SK-N-SH (cell line): Measurements from ENCODE around the gene HEXIM1.

Experiments
- FOXJ3 ChIP-seq: sonication (generic); formaldehyde crosslinking; IDR thresholded peaks from 2 replicates; pipeline ENCODE4 v1.5.1; 2020; ENCODE audit warnings: mild to moderate bottlenecking, missing genetic modification reagents
- GABPA ChIP-seq: IDR thresholded peaks from 2 replicates; pipeline ENCODE4 v1.4.0; 2012; ENCODE audit warnings: low read depth, mild to moderate bottlenecking
- MAX ChIP-seq: IDR thresholded peaks from 2 replicates; pipeline ENCODE4 v1.4.0; 2012; ENCODE audit warnings: low read depth
- NRF1 ChIP-seq: IDR thresholded peaks from 2 replicates; pipeline ENCODE4 v1.6.1; 2012; ENCODE audit warnings: low read depth, mild to moderate bottlenecking, low read length
- TAF1 ChIP-seq: IDR thresholded peaks from 2 replicates; pipeline ENCODE4 v1.6.1; 2012; ENCODE audit warnings: low read depth, mild to moderate bottlenecking, low read length, moderate library complexity, borderline replicate concordance
- TCF12 ChIP-seq: IDR thresholded peaks from 2 replicates; pipeline ENCODE4 v1.4.0; 2012
- TF ChIP-seq, protein P1 (sequence below): fragments of 200-600 bp; sonication (generic); IDR thresholded peaks from 2 replicates; pipeline ENCODE4 v1.6.1; 2017; ENCODE audit warnings: antibody characterized with exemption, mild to moderate bottlenecking, moderate library complexity
- TF ChIP-seq, protein P2 (sequence below): fragments of 150-350 bp; IDR thresholded peaks from 2 replicates; pipeline ENCODE4 v1.6.1; 2017; ENCODE audit warnings: antibody characterized with exemption, low read length, low read depth, borderline replicate concordance

- TF ChIP-seq FOXJ3 (CRISPR knock-in tag): no peak
- TF ChIP-seq, protein P1, sequence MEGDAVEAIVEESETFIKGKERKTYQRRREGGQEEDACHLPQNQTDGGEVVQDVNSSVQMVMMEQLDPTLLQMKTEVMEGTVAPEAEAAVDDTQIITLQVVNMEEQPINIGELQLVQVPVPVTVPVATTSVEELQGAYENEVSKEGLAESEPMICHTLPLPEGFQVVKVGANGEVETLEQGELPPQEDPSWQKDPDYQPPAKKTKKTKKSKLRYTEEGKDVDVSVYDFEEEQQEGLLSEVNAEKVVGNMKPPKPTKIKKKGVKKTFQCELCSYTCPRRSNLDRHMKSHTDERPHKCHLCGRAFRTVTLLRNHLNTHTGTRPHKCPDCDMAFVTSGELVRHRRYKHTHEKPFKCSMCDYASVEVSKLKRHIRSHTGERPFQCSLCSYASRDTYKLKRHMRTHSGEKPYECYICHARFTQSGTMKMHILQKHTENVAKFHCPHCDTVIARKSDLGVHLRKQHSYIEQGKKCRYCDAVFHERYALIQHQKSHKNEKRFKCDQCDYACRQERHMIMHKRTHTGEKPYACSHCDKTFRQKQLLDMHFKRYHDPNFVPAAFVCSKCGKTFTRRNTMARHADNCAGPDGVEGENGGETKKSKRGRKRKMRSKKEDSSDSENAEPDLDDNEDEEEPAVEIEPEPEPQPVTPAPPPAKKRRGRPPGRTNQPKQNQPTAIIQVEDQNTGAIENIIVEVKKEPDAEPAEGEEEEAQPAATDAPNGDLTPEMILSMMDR: no peak
- no peak for TF ChIP-seq TCF12
- no peak for TF ChIP-seq TAF1
- TF ChIP-seq, protein P2, sequence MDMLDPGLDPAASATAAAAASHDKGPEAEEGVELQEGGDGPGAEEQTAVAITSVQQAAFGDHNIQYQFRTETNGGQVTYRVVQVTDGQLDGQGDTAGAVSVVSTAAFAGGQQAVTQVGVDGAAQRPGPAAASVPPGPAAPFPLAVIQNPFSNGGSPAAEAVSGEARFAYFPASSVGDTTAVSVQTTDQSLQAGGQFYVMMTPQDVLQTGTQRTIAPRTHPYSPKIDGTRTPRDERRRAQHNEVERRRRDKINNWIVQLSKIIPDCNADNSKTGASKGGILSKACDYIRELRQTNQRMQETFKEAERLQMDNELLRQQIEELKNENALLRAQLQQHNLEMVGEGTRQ: no peak
- no peak for TF ChIP-seq NRF1
- no peak for TF ChIP-seq MAX
- TF ChIP-seq GABPA: no peak
Observed at GRCh38 chr17:45104029-45104428, 44.2 kb upstream of the HEXIM1 start.
